Measurements from ENCODE around the gene PLEKHG3.

Gene PLEKHG3

GRCh38 chr14:64706593-64707193 lies 2.5 kb downstream of the PLEKHG3 start:
- POLR2A ChIA-PET, result no interaction called here
- CTCF ChIA-PET, result interaction anchor here (1.1 to 2.4 kb wide), 4 partner anchors 14 to 56 kb away, joined by 3 to 9 read pairs (median 6); no protein-coding TSS in a partner anchor
- no peak for DNase-seq (ENCODE audit: low read depth, low spot score)
- no peak for TF ChIP-seq CTCF (IDR thresholded peaks at IDR 0.05; ENCODE audit: insufficient read depth, low read length, missing control alignments)
- H3K4me3 ChIP-seq (ENCODE audit: low read depth, low read length), result no peak overlapping the region

GRCh38 chr14:64707661-64708060 lies 3.4 kb downstream of the PLEKHG3 start:
- peak; percentile 59 for DNase-seq (ENCODE audit: low read depth, low spot score)
- POLR2A ChIA-PET, result interaction anchor here (0.7 to 0.9 kb wide), 2 partner anchors 16 to 51 kb away, joined by 3 read pairs; no protein-coding TSS in a partner anchor
- no peak for TF ChIP-seq CTCF (IDR thresholded peaks at IDR 0.05; ENCODE audit: insufficient read depth, low read length, missing control alignments)
- H3K4me3 ChIP-seq (ENCODE audit: low read depth, low read length), result no peak overlapping the region
- CTCF ChIA-PET, result interaction anchor here (1.1 to 2.5 kb wide), 5 partner anchors 8 to 36 kb away, joined by 3 to 12 read pairs (median 7); no protein-coding TSS in a partner anchor

GRCh38 chr14:64708148-64709004 lies 4.2 kb downstream of the PLEKHG3 start:
- no peak overlapping the region for H3K4me3 ChIP-seq (ENCODE audit: low read depth, low read length)
- ChIA-PET CTCF (interaction anchor here (0.9 to 2.5 kb wide), 7 partner anchors 9 to 57 kb away, joined by 3 to 12 read pairs (median 5); no protein-coding TSS in a partner anchor), POLR2A (interaction anchor here (0.7 to 0.9 kb wide), 2 partner anchors 17 to 51 kb away, joined by 3 read pairs; no protein-coding TSS in a partner anchor)
- no peak for TF ChIP-seq CTCF (IDR thresholded peaks at IDR 0.05; ENCODE audit: insufficient read depth, low read length, missing control alignments)
- DNase-seq (ENCODE audit: low read depth, low spot score), result no peak

GRCh38 chr14:64709126-64709525 lies 4.9 kb downstream of the PLEKHG3 start:
- no peak overlapping the region for H3K4me3 ChIP-seq (ENCODE audit: low read depth, low read length)
- no peak for DNase-seq (ENCODE audit: low read depth, low spot score)
- CTCF ChIA-PET, result interaction anchor here (0.9 to 2.5 kb wide), 5 partner anchors 9 to 56 kb away, joined by 3 to 12 read pairs (median 5); no protein-coding TSS in a partner anchor
- POLR2A ChIA-PET, result no interaction called here
- TF ChIP-seq CTCF (IDR thresholded peaks at IDR 0.05; ENCODE audit: insufficient read depth, low read length, missing control alignments), result no peak

GRCh38 chr14:64711039-64711438 lies 6.8 kb downstream of the PLEKHG3 start:
- H3K4me3 ChIP-seq (ENCODE audit: low read depth, low read length), result no peak overlapping the region
- ChIA-PET CTCF (interaction anchor here (0.8 to 2.1 kb wide), 2 partner anchors 39 to 54 kb away, joined by 3 to 5 read pairs; no protein-coding TSS in a partner anchor), POLR2A (no interaction called here)
- no peak for TF ChIP-seq CTCF (IDR thresholded peaks at IDR 0.05; ENCODE audit: insufficient read depth, low read length, missing control alignments)
- no peak for DNase-seq (ENCODE audit: low read depth, low spot score)

GRCh38 chr14:64713677-64714076 lies 9.5 kb downstream of the PLEKHG3 start:
- H3K4me3 ChIP-seq (ENCODE audit: low read depth, low read length), result no peak overlapping the region
- DNase-seq (ENCODE audit: low read depth, low spot score), result no peak
- no peak for TF ChIP-seq CTCF (IDR thresholded peaks at IDR 0.05; ENCODE audit: insufficient read depth, low read length, missing control alignments)
- CTCF ChIA-PET, result interaction anchor here (1.4 kb wide), 1 partner anchor 179 kb away, joined by 4 read pairs; no protein-coding TSS in a partner anchor
- POLR2A ChIA-PET, result no interaction called here

Data from AG04449 (cell line).